HL-60 (cell line): ENCODE data around the gene ACOT12.

Experiments
- DNase-seq, 2 experiments: peaks; one replicate each; pipeline ENCODE4 v3.0.0-alpha.2; 2010 to 2020; ENCODE audit warnings: low read depth in 1 of 2, low spot score in 1 of 2
- H3K27ac ChIP-seq: fragments of 250-450 bp; sonication (Bioruptor Pico); replicated peaks from 2 replicates; pipeline ENCODE4 v1.5.1; 2020; ENCODE audit warnings: mild to moderate bottlenecking, moderate library complexity
- H3K27me3 ChIP-seq: fragments of 250-450 bp; sonication (Bioruptor Pico); 2 replicates; pipeline ENCODE4 v1.5.1; 2021; ENCODE audit warnings: mild to moderate bottlenecking, moderate library complexity; ENCODE audit not compliant: insufficient read depth, poor library complexity, severe bottlenecking
- H3K4me3 ChIP-seq: replicated peaks from 2 replicates; pipeline ENCODE4 v1.5.1; 2011; ENCODE audit warnings: mild to moderate bottlenecking, control low read depth, low read length; ENCODE audit not compliant: insufficient read depth
- GABPA ChIP-seq: IDR thresholded peaks from 2 replicates; pipeline ENCODE4 v1.6.1; 2012; ENCODE audit warnings: low read depth
- POLR2AphosphoS5 ChIP-seq: IDR thresholded peaks from 2 replicates; pipeline ENCODE4 v1.6.1; 2012; ENCODE audit warnings: low read depth
- SPI1 ChIP-seq: IDR thresholded peaks from 2 replicates; pipeline ENCODE4 v1.6.1; 2012; ENCODE audit warnings: low read depth, mild to moderate bottlenecking, borderline replicate concordance
- TF ChIP-seq, protein P1 (sequence below): IDR thresholded peaks from 2 replicates; pipeline ENCODE4 v1.6.1; 2012; ENCODE audit warnings: low read depth; ENCODE audit not compliant: insufficient replicate concordance
- TF ChIP-seq, protein P2 (sequence below): IDR thresholded peaks from one replicate; pipeline ENCODE4 v1.5.1; 2011; ENCODE audit warnings: low read length, control low read depth, inconsistent platforms; ENCODE audit not compliant: insufficient read depth

Gene ACOT12

DNA sequence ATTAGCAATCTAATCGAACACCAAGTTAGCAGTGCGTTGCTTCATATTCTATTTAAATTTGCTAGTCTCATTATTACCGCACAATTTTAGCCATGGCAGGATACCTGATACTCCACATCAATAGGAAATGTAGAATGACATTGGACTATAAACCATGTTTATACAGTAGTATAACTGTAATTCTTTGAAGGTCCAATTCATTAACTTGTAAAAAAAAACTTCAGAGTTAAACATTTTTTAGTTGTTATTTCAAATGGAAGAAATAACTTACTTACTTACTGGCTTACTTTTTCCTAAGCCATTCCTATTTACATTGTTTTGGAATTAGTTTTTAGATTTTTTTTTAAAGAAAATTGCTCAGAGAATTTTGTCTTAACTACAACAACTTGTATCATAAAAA lies 35.4 kb upstream of the ACOT12 start:
- DNase-seq = no peak
- TF ChIP-seq, protein P1, sequence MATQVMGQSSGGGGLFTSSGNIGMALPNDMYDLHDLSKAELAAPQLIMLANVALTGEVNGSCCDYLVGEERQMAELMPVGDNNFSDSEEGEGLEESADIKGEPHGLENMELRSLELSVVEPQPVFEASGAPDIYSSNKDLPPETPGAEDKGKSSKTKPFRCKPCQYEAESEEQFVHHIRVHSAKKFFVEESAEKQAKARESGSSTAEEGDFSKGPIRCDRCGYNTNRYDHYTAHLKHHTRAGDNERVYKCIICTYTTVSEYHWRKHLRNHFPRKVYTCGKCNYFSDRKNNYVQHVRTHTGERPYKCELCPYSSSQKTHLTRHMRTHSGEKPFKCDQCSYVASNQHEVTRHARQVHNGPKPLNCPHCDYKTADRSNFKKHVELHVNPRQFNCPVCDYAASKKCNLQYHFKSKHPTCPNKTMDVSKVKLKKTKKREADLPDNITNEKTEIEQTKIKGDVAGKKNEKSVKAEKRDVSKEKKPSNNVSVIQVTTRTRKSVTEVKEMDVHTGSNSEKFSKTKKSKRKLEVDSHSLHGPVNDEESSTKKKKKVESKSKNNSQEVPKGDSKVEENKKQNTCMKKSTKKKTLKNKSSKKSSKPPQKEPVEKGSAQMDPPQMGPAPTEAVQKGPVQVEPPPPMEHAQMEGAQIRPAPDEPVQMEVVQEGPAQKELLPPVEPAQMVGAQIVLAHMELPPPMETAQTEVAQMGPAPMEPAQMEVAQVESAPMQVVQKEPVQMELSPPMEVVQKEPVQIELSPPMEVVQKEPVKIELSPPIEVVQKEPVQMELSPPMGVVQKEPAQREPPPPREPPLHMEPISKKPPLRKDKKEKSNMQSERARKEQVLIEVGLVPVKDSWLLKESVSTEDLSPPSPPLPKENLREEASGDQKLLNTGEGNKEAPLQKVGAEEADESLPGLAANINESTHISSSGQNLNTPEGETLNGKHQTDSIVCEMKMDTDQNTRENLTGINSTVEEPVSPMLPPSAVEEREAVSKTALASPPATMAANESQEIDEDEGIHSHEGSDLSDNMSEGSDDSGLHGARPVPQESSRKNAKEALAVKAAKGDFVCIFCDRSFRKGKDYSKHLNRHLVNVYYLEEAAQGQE = no peak
- TF ChIP-seq POLR2AphosphoS5 (no peak), SPI1 (no peak), GABPA (no peak)
- TF ChIP-seq, protein P2, sequence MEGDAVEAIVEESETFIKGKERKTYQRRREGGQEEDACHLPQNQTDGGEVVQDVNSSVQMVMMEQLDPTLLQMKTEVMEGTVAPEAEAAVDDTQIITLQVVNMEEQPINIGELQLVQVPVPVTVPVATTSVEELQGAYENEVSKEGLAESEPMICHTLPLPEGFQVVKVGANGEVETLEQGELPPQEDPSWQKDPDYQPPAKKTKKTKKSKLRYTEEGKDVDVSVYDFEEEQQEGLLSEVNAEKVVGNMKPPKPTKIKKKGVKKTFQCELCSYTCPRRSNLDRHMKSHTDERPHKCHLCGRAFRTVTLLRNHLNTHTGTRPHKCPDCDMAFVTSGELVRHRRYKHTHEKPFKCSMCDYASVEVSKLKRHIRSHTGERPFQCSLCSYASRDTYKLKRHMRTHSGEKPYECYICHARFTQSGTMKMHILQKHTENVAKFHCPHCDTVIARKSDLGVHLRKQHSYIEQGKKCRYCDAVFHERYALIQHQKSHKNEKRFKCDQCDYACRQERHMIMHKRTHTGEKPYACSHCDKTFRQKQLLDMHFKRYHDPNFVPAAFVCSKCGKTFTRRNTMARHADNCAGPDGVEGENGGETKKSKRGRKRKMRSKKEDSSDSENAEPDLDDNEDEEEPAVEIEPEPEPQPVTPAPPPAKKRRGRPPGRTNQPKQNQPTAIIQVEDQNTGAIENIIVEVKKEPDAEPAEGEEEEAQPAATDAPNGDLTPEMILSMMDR = no peak
- Histone ChIP-seq H3K27ac (no peak overlapping the region), H3K27me3 (no peaks in the 10 kb centered on the region), H3K4me3 (no peak overlapping the region)

DNA sequence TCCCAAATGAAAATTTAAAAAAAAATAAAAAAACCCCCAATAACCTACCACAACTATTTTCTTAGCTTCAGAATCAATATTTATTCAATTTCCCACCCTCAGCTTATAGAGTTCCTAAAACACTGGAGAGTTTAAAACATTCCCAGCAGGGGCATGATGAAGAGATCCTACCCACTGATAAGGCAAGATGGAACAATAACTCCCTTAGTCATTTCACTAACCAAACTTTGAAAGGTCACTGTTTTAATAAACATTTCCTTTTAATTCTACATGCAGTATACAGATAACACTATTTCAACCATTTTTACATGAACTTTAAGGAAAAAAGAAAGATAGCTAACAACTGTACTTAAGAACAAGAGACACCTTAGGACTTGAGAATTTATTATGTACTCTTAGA lies 34.9 kb upstream of the ACOT12 start:
- no peak for TF ChIP-seq GABPA
- no peak for TF ChIP-seq POLR2AphosphoS5
- TF ChIP-seq, protein P1 = no peak
- TF ChIP-seq, protein P2 = no peak
- TF ChIP-seq SPI1 = no peak
- no peak for DNase-seq
- no peak overlapping the region for H3K4me3 ChIP-seq
- no peaks in the 10 kb centered on the region for H3K27me3 ChIP-seq
- no peak overlapping the region for H3K27ac ChIP-seq

DNA sequence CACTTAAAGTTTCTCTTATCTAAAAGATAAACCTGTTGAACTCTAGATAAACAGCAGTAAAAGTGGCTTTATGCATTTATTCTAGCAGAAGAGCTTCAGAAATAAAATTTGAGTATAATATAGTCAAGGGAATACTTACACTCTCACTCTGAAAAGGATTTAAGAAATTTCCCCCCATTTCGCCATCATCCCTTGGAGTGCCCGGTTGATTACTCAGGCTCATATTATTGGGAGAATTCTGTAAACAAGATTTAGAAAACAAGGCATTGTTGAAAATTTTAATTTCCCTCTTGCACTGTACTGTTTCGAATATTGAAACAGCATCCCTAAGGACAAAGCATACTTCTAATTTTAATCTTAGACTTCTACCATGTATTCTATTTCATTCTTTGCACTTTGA lies 34.5 kb upstream of the ACOT12 start:
- no peak for DNase-seq
- Histone ChIP-seq H3K27ac (no peak overlapping the region), H3K27me3 (no peaks in the 10 kb centered on the region), H3K4me3 (no peak overlapping the region)
- TF ChIP-seq, protein P2 = no peak
- TF ChIP-seq, protein P1 = no peak
- TF ChIP-seq POLR2AphosphoS5 (no peak), GABPA (no peak), SPI1 (no peak)
